HEK293 (cell line): Measurements from ENCODE around the gene CLDN6.

Source experiments
- BCL6B ChIP-seq: fragments of 450-650 bp; formaldehyde crosslinking; IDR thresholded peaks from 2 replicates; pipeline ENCODE4 v1.5.1; 2017; ENCODE audit warnings: missing biosample characterization, missing genetic modification characterization
- EGR2 ChIP-seq: fragments of 450-650 bp; formaldehyde crosslinking; IDR thresholded peaks from 2 replicates; pipeline ENCODE4 v1.5.1; 2016; ENCODE audit warnings: low read depth, missing biosample characterization, missing genetic modification characterization
- HOXA7 ChIP-seq: sonication (generic); formaldehyde crosslinking; IDR thresholded peaks from 2 replicates; pipeline ENCODE4 v1.8.1; 2022; ENCODE audit warnings: missing genetic modification reagents, borderline replicate concordance
- KLF10 ChIP-seq: fragments of 450-650 bp; IDR thresholded peaks from 2 replicates; pipeline ENCODE4 v1.5.1; 2018; ENCODE audit warnings: missing biosample characterization, mild to moderate bottlenecking, missing genetic modification characterization
- MEIS1 ChIP-seq: sonication (generic); formaldehyde crosslinking; IDR thresholded peaks from 2 replicates; pipeline ENCODE4 v1.8.1; 2022; ENCODE audit warnings: missing genetic modification reagents, mild to moderate bottlenecking, borderline replicate concordance
- SP7 ChIP-seq: fragments of 450-650 bp; formaldehyde crosslinking; IDR thresholded peaks from 2 replicates; pipeline ENCODE4 v1.5.1; 2016; ENCODE audit warnings: missing biosample characterization, missing genetic modification characterization
- ZBTB17 ChIP-seq: fragments of 450-650 bp; formaldehyde crosslinking; IDR thresholded peaks from 2 replicates; pipeline ENCODE4 v1.5.1; 2016; ENCODE audit warnings: missing biosample characterization, missing genetic modification characterization
- ZBTB20 ChIP-seq: fragments of 450-650 bp; formaldehyde crosslinking; IDR thresholded peaks from 2 replicates; pipeline ENCODE4 v1.5.1; 2016; ENCODE audit warnings: missing biosample characterization, missing genetic modification characterization
- ZBTB44 ChIP-seq: fragments of 450-650 bp; IDR thresholded peaks from 2 replicates; pipeline ENCODE4 v1.5.1; 2018; ENCODE audit warnings: missing biosample characterization, mild to moderate bottlenecking, missing genetic modification characterization
- ZBTB49 ChIP-seq: fragments of 450-650 bp; formaldehyde crosslinking; IDR thresholded peaks from 2 replicates; pipeline ENCODE4 v1.5.1; 2016; ENCODE audit warnings: missing biosample characterization, missing genetic modification characterization, low read depth
- ZNF114 ChIP-seq: fragments of 450-650 bp; formaldehyde crosslinking; IDR thresholded peaks from 2 replicates; pipeline ENCODE4 v1.5.0; 2017; ENCODE audit warnings: missing biosample characterization, missing genetic modification characterization
- ZNF155 ChIP-seq: fragments of 450-650 bp; formaldehyde crosslinking; IDR thresholded peaks from 2 replicates; pipeline ENCODE4 v1.5.1; 2016; ENCODE audit warnings: missing biosample characterization, missing genetic modification characterization
- ZNF23 ChIP-seq: fragments of 450-650 bp; formaldehyde crosslinking; IDR thresholded peaks from 2 replicates; pipeline ENCODE4 v1.5.1; 2016; ENCODE audit warnings: missing biosample characterization, missing genetic modification characterization, borderline replicate concordance
- ZNF266 ChIP-seq: fragments of 450-650 bp; formaldehyde crosslinking; IDR thresholded peaks from 2 replicates; pipeline ENCODE4 v1.5.1; 2016; ENCODE audit warnings: missing biosample characterization, missing genetic modification characterization, low read depth
- ZNF488 ChIP-seq: fragments of 450-650 bp; formaldehyde crosslinking; IDR thresholded peaks from 2 replicates; pipeline ENCODE4 v1.5.1; 2016; ENCODE audit warnings: missing biosample characterization, missing genetic modification characterization
- ZNF518A ChIP-seq: fragments of 450-650 bp; formaldehyde crosslinking; conservative IDR thresholded peaks from 2 replicates; pipeline ENCODE4 v1.5.1; 2016; ENCODE audit warnings: low read depth, missing biosample characterization, missing genetic modification characterization
- ZNF529 ChIP-seq: fragments of 450-650 bp; formaldehyde crosslinking; IDR thresholded peaks from 2 replicates; pipeline ENCODE4 v1.5.1; 2017; ENCODE audit warnings: missing genetic modification characterization, missing biosample characterization; ENCODE audit not compliant: insufficient replicate concordance
- ZNF560 ChIP-seq: fragments of 450-650 bp; formaldehyde crosslinking; IDR thresholded peaks from 2 replicates; pipeline ENCODE4 v1.5.1; 2017; ENCODE audit warnings: missing biosample characterization, missing genetic modification characterization, borderline replicate concordance
- ZNF791 ChIP-seq: fragments of 450-650 bp; formaldehyde crosslinking; IDR thresholded peaks from 2 replicates; pipeline ENCODE4 v1.5.1; 2016; ENCODE audit warnings: missing biosample characterization, missing genetic modification characterization
- ZNF843 ChIP-seq: fragments of 450-650 bp; formaldehyde crosslinking; IDR thresholded peaks from 2 replicates; pipeline ENCODE4 v1.5.1; 2016; ENCODE audit warnings: missing biosample characterization, missing genetic modification characterization

Gene CLDN6

GRCh38 chr16:3059041-3059722, 41.2 kb upstream of the CLDN6 start (continued):
- TF ChIP-seq ZNF843 (tag by site-specific recombination), result 0 out of 2 replicates have a peak, but pooled peaks have one; percentile 12
- no peak for TF ChIP-seq ZBTB49 (tag by site-specific recombination)
- no peak for TF ChIP-seq HOXA7 (CRISPR knock-in tag)
- peak; percentile 29; the same call in 1 of the 2 replicates for TF ChIP-seq SP7 (tag by site-specific recombination)
- TF ChIP-seq ZBTB44 (tag by site-specific recombination), result peak; percentile 28; the same call in 1 of the 2 replicates
- TF ChIP-seq KLF10, result peak; percentile 79
- no peak for TF ChIP-seq ZNF791
- TF ChIP-seq ZBTB17 (tag by site-specific recombination), result peak; percentile 22; the same call in 1 of the 2 replicates
- TF ChIP-seq BCL6B (tag by site-specific recombination), result no peak
- no peak for TF ChIP-seq ZNF23
- TF ChIP-seq ZBTB20 (tag by site-specific recombination), result peak; percentile 72; the same call in 1 of the 2 replicates
- no peak for TF ChIP-seq ZNF529
- TF ChIP-seq ZNF266 (tag by site-specific recombination), result no peak
- TF ChIP-seq ZNF155 (tag by site-specific recombination), result no peak
- TF ChIP-seq ZNF560, result no peak
- TF ChIP-seq ZNF114 (tag by site-specific recombination), result no peak
- no peak for TF ChIP-seq MEIS1 (CRISPR knock-in tag)
- no peak for TF ChIP-seq ZNF518A (tag by site-specific recombination)
- TF ChIP-seq EGR2 (tag by site-specific recombination), result no peak
- TF ChIP-seq ZNF488 (tag by site-specific recombination), result no peak
